HG03159 (cell line): ENCODE measurements around the gene HNRNPLL.

Experiments used
- ATAC-seq: cut with Tn5 transposase; IDR thresholded peaks from one replicate; pipeline ENCODE4 v1.9.1; 2021; ENCODE audit warnings: mild to moderate bottlenecking, moderate library complexity; ENCODE audit not compliant: unreplicated experiment

Gene HNRNPLL

GRCh38 chr2:38598200-38598990, 4.3 kb downstream of the HNRNPLL start:
- ATAC-seq, result no peak

- ATAC-seq, result no peak
Observed at GRCh38 chr2:38597115-38597514, 5.6 kb downstream of the HNRNPLL start.

- no peak for ATAC-seq
Observed at GRCh38 chr2:38596229-38596628, 6.5 kb downstream of the HNRNPLL start.

GRCh38 chr2:38592951-38593350, 9.8 kb downstream of the HNRNPLL start:
- ATAC-seq, result no peak

- no peak for ATAC-seq
Observed at GRCh38 chr2:38591152-38591551, 11.6 kb downstream of the HNRNPLL start.

- no peak for ATAC-seq
Observed at GRCh38 chr2:38590053-38590452, 12.7 kb downstream of the HNRNPLL start.

GRCh38 chr2:38586931-38587330, 15.8 kb downstream of the HNRNPLL start:
- no peak for ATAC-seq

- no peak for ATAC-seq
Observed at GRCh38 chr2:38584881-38585280, 17.8 kb downstream of the HNRNPLL start.

GRCh38 chr2:38583994-38584393, 18.7 kb downstream of the HNRNPLL start:
- no peak for ATAC-seq

GRCh38 chr2:38583524-38583923, 19.2 kb downstream of the HNRNPLL start:
- no peak for ATAC-seq

- ATAC-seq, result no peak
Observed at GRCh38 chr2:38581193-38582147, 21.3 kb downstream of the HNRNPLL start.

GRCh38 chr2:38580115-38580636, 22.6 kb downstream of the HNRNPLL start:
- ATAC-seq, result no peak

- no peak for ATAC-seq
Observed at GRCh38 chr2:38578832-38579231, 23.9 kb downstream of the HNRNPLL start.

- ATAC-seq, result no peak
Observed at GRCh38 chr2:38574278-38574677, 28.4 kb downstream of the HNRNPLL start.

GRCh38 chr2:38572167-38572566, 30.6 kb downstream of the HNRNPLL start:
- no peak for ATAC-seq

- ATAC-seq, result no peak
Observed at GRCh38 chr2:38571193-38571592, 31.5 kb downstream of the HNRNPLL start.

GRCh38 chr2:38568724-38569436, 33.8 kb downstream of the HNRNPLL start:
- ATAC-seq, result no peak

- no peak for ATAC-seq
Observed at GRCh38 chr2:38565333-38565732, 37.4 kb downstream of the HNRNPLL start.

GRCh38 chr2:38561691-38562090, 41.0 kb downstream of the HNRNPLL start:
- no peak for ATAC-seq

GRCh38 chr2:38560092-38560491, 42.6 kb downstream of the HNRNPLL start:
- no peak for ATAC-seq

GRCh38 chr2:38557981-38558380, 44.7 kb downstream of the HNRNPLL start:
- no peak for ATAC-seq
